GM21529 (cell line): ENCODE data around the gene OR10X1.

Experiments used
- ATAC-seq: cut with Tn5 transposase; IDR thresholded peaks from one replicate; pipeline ENCODE4 v1.9.1; 2021; ENCODE audit not compliant: unreplicated experiment

OR10X1 gene

DNA sequence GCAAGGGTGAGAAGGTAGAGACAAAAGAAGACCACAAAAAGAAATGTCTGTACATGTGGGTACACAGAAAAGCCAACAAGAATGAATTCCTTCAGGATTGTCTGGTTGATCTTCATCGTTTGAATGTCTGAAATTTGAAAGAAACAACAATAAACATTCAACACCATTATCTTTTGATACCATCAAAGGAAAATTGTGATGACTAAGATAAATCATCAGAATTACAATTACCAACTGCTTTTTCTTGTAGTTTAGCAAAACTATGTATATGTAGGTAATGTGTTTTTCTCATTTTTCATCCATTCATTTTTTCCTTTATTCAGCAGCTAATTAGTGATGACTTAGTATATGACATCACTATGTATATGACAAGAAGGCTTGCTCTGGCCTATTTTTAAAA is at the start of gene OR10X1:
Gene OR10X1 (minus strand): TSS at position 167 of the 400 bp plus-strand sequence. CDS start 0 bp downstream, at position 167.
- no peak for ATAC-seq

GRCh38 chr1:158613764-158614163 is 34.1 kb upstream of the OR10X1 start:
- no peak for ATAC-seq

GRCh38 chr1:158611916-158612315 is 32.2 kb upstream of the OR10X1 start:
- no peak for ATAC-seq

DNA sequence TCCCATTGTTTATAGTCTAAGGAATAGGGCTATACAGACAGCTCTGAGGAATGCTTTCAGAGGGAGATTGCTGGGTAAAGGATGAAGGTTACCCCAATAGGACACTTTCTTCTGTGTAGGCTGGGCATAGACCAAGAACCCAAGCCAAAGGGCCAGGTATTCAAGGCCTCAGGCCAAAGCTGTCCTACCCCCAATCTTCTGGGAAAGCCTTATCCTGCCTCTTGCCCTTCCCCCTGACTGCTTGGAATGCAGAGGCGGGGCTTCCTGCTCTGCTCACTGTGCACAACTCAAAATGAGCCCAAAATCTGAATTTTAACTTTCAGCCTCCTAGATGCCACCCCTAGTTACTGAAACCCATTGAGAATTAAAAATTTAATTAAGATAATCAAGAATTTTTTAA is 27.6 kb upstream of the OR10X1 start:
- ATAC-seq: no peak

DNA sequence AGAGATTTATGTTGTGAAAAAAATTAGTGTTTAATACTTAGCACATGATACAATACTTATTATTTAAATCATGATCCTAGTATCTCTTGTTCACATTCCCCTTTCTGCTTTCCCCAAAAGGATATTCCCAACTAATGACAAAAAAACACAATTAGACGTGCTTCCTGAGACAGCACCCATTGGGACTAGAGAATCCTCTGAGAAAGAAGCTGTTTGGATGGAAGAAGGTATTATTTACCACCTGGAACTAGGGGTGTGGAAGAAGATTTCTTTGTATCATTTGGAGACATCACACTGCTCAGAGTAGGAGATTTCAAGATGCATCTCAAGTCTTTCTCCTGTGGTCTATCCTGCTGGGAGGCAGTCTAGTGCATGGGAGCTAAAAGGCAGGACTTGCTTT is 25.3 kb upstream of the OR10X1 start, which contains the start of gene OR10Z1:
Gene OR10Z1 (plus strand): TSS at position 301 of the 400 bp plus-strand sequence. CDS start 1,171 bp downstream, outside the sequence.
- no peak for ATAC-seq

- no peak for ATAC-seq
These were observed 21.0 kb upstream of the OR10X1 start for GRCh38 chr1:158600735-158601134.

DNA sequence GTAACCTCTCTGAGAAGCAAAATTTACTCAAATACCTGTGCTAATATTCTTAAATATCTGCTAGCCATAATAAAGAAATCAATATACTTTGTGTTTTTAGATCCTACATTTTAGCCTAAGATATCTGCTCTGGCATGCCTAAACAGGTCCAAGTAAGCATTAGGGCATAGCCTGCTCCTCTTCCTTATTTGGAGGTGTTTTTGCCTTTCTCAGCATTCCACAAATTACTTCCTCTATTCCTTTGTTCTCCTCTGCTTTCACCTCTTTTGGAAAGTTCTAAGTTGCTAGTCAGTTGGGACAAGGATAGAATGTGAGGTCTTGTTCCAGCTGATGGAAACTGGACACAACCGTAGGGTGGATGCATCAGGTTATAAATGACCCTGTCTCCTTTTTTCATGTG is 7.2 kb upstream of the OR10X1 start:
- ATAC-seq: no peak

GRCh38 chr1:158583962-158584361 is 4.3 kb upstream of the OR10X1 start:
- no peak for ATAC-seq

DNA sequence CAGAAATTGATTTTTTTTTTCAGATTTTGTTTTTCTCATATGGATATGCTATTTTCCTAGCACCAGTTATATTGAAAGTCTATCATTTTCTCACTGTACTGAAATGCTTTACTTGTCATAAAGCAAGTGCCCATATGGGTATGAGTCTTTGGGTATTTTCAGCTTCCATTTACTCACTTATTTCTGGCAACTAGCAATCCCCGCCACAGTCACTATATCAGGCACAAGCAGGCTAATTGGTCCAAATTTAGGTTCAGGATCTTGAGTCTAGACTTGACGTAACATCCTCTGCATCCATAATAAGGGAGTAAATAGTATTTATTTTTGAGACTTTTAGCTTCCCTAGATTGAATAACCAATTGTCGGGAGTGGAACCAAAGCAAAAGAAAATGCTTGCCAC is 2.1 kb downstream of the OR10X1 start:
- ATAC-seq: no peak

- ATAC-seq: no peak
These were observed 7.5 kb downstream of the OR10X1 start for GRCh38 chr1:158572226-158572625.

- no peak for ATAC-seq
These were observed 9.2 kb downstream of the OR10X1 start, which contains the start of gene OR6P1 for GRCh38 chr1:158570480-158570879. Gene OR6P1 (minus strand): TSS chr1:158570580. CDS start chr1:158563604, 6,976 bp downstream.

GRCh38 chr1:158564608-158565007 is 15.1 kb downstream of the OR10X1 start:
- no peak for ATAC-seq

- ATAC-seq: no peak
These were observed 15.8 kb downstream of the OR10X1 start for GRCh38 chr1:158563853-158564252.

DNA sequence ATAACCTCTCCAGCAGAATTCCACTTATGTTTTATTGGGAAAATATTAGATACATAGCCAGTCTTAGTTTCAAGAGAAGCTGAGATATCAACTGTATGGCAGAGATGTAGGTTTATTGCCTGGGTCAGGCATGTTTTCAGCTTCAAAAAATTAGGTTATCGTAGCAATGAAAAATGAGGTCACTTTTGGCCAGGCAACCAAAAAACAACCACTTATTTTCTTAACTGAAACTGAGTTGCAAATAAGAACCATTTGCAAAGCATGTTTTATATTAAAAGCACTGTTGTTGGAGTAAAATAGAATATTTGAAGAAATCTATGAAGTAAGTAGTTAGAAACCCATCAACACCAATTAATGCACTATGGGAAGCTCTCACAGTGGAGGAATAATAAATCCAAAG is 20.0 kb downstream of the OR10X1 start:
- ATAC-seq: no peak

DNA sequence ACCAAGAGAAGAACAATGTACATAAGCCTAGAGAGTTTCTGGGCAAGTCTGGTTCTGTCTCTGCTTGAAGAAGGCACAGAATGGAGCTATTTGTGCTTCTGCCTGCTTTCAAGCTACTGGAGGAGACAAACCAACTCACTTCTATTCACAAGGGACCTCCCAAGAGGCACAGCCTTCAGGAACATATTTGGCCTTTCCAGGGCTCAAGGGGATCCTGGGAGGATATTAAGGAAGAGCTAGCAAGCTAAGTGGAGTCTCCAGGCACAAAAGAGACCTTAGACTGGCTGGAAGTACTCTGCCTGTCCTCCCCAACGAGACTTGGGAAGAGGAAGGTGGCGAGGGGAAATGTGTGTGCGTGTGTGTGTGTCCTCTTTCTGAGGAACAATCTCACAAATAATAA is 25.3 kb downstream of the OR10X1 start, which contains the start of gene OR6Y1:
Gene OR6Y1 (minus strand): TSS at position 54 of the 400 bp plus-strand sequence. CDS start 6,300 bp downstream, outside the sequence.
- ATAC-seq: no peak

DNA sequence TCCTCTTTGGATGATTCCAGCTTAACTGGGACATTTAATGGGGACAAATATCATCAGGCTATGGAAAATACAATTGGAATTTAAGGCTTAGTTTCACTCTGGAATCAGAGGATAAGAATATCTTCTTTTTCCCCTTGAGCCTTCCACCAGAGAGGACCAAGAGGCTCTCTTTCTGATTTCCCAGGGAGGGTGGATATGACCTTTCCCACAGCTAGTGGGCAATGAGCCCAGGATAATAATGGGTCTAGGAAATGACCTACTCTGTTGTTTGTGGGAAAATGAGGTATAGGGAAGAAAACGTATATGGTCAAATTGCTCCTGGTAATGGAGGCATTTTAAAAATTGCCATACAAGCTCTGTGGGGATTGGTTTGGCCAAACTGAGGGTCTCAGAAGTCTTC is 27.4 kb downstream of the OR10X1 start:
- no peak for ATAC-seq

- ATAC-seq: no peak
These were observed 32.2 kb downstream of the OR10X1 start for GRCh38 chr1:158547533-158547932.

GRCh38 chr1:158537609-158538008 is 42.1 kb downstream of the OR10X1 start:
- ATAC-seq: no peak

GRCh38 chr1:158534496-158534895 is 45.2 kb downstream of the OR10X1 start:
- ATAC-seq: no peak
